Right lobe of liver (tissue), 6 donors: Measurements from ENCODE around the gene MPZ. TPM values are rescaled to one million over a fixed set of nuclear protein-coding genes. Genes with fewer than 3 reads are reported as not detected.

ENCODE experiments used
- ATAC-seq, 4 donors: fragments of 200-7000 bp; cut with Tn5 transposase; one replicate each; pipeline ENCODE4 v1.9.1; 2020; ENCODE audit warnings: mild to moderate bottlenecking in 4 of 4, moderate library complexity in 4 of 4
- DNase-seq, 3 donors: peaks; one replicate each; pipeline ENCODE4 v3.0.0-alpha.2; 2020
- H3K27ac ChIP-seq, 3 donors: fragments of 200-600 bp; one replicate each; pipeline ENCODE4 v1.8.0; 2022
- H3K27me3 ChIP-seq, 2 donors: fragments of 200-600 bp; one replicate each; pipeline ENCODE4 v1.8.0; 2022
- H3K36me3 ChIP-seq, 4 donors: fragments of 200-600 bp; sonication (generic) in 1 of 4; one replicate each; pipeline versions ENCODE4 v1.5.1 to v1.8.0; 2017 to 2022; ENCODE audit warnings: control low read depth in 1 of 4
- H3K4me1 ChIP-seq, 4 donors: fragments of 200-600 bp; sonication (generic) in 1 of 4; one replicate each; pipeline versions ENCODE4 v1.5.1 to v1.8.0; 2017 to 2022; ENCODE audit warnings: control low read depth in 1 of 4
- H3K4me3 ChIP-seq, 3 donors: fragments of 200-600 bp; one replicate each; pipeline ENCODE4 v1.8.0; 2022
- H3K9me3 ChIP-seq, 4 donors: fragments of 200-600 bp; sonication (generic) in 1 of 4; one replicate each; pipeline versions ENCODE4 v1.5.1 to v1.8.0; 2017 to 2022; ENCODE audit warnings: control low read depth in 1 of 4
- CTCF ChIP-seq, 4 donors: fragments of 200-600 bp in 3 of 4; fragments of 450-650 bp in 1 of 4; IDR thresholded peaks; one replicate each; pipeline versions ENCODE4 v1.5.1 to v1.8.0; 2016 to 2022; ENCODE audit warnings: antibody characterized with exemption in 4 of 4, mild to moderate bottlenecking in 2 of 4
- POLR2A ChIP-seq: fragments of 450-650 bp; IDR thresholded peaks from one replicate; pipeline ENCODE4 v1.6.1; 2017; ENCODE audit warnings: antibody characterized with exemption, mild to moderate bottlenecking
- WGBS: methylation state at CpG from one replicate; pipeline ENCODE4 v1.1.6; 2018; ENCODE audit warnings: low coverage, low lambda C conversion rate; ENCODE audit not compliant: insufficient coverage; ENCODE audit errors: missing lambda C conversion rate; 5-methylcytosine and 5-hydroxymethylcytosine counted together
- intact Hi-C, 2 donors: fragments of 100-400 bp; cut with DNase I; formaldehyde crosslinking; loops; one replicate each; pipeline versions ENCODE4 v1.11.2 to v1.14.1; 2022
- total RNA-seq, 6 experiments: library from RNA; depleted of rRNA in 2 of 6; stranded (reverse); fragments of >200 nt in 2 of 6; fragmentation: NEBNext Ultra II Directional in 3 of 6; extraction: Animal tissue kit (Norgen Biotek cat#: 25700) in 3 of 6; gene quantifications; one replicate each; pipeline versions ENCODE4 v1.1.0 to v1.2.4, GENCODE V29; 2016 to 2023
- donor health status: DM: no; HTN: yes; CAD: no.
- donor health status: DM: no; HTN: no; CAD: no.
- donor health status: DM: no; HTN: no; CAD: no.
- donor health status: DM: no; HTN: yes; CAD: no.
- donor health status: DM: no; HTN: yes; CAD: no.

MPZ gene
- total RNA-seq, 6 experiments from 2014 or later, result 2.1 to 14.3 (median 6.5) TPM

- TF ChIP-seq CTCF (IDR thresholded peaks at IDR 0.05) (no peak), POLR2A (no peak)
- no peak for DNase-seq
- H3K4me1 ChIP-seq, result no peaks in the 10 kb centered on the region
- no peak overlapping the region for H3K4me3 ChIP-seq
- H3K27ac ChIP-seq, result no peak overlapping the region
- intact Hi-C loops, result loop anchor here in 1 of 2 donors (10.0 kb wide), 1 partner anchor 50 kb away; the partner anchor contains the start of gene NR1I3
- no peaks in the 10 kb centered on the region for H3K9me3 ChIP-seq
- H3K36me3 ChIP-seq, result no peaks in the 10 kb centered on the region
- 89% methylated on average over 1 of the region's 2 CpGs for WGBS
- no peaks in the 10 kb centered on the region for H3K27me3 ChIP-seq
- ATAC-seq, result no peak
Measured at GRCh38 chr1:161285113-161285512, 24.7 kb downstream of the MPZ start.

GRCh38 chr1:161282991-161283390 is 26.8 kb downstream of the MPZ start:
- intact Hi-C loops, result loop anchor here in 1 of 2 donors (10.0 kb wide), 1 partner anchor 48 kb away; the partner anchor contains the start of gene NR1I3
- H3K9me3 ChIP-seq, result no peaks in the 10 kb centered on the region
- H3K4me1 ChIP-seq, result no peaks in the 10 kb centered on the region
- H3K27ac ChIP-seq, result no peak overlapping the region
- H3K27me3 ChIP-seq, result no peaks in the 10 kb centered on the region
- H3K4me3 ChIP-seq, result no peak overlapping the region
- H3K36me3 ChIP-seq, result no peaks in the 10 kb centered on the region
- 80% methylated on average over 1 of the region's 1 CpG for WGBS
- TF ChIP-seq CTCF (IDR thresholded peaks at IDR 0.05) (no peak), POLR2A (no peak)
- no peak for DNase-seq
- ATAC-seq, result no peak

- Histone ChIP-seq H3K27ac (no peak overlapping the region), H3K9me3 (no peaks in the 10 kb centered on the region), H3K36me3 (no peaks in the 10 kb centered on the region), H3K4me1 (no peaks in the 10 kb centered on the region), H3K4me3 (no peak overlapping the region), H3K27me3 (no peaks in the 10 kb centered on the region)
- no peak for DNase-seq
- TF ChIP-seq CTCF (IDR thresholded peaks at IDR 0.05), result no peak
- TF ChIP-seq POLR2A, result no peak
- intact Hi-C loops, result no loop called here
- WGBS, result 93% methylated on average over 2 of the region's 3 CpGs
- ATAC-seq, result no peak
Measured at GRCh38 chr1:161274874-161275273, 34.9 kb downstream of the MPZ start.

GRCh38 chr1:161273402-161273801 is 36.4 kb downstream of the MPZ start:
- DNase-seq, result no peak

More at GRCh38 chr1:161273402-161273801, 36.4 kb downstream of the MPZ start:
- no peaks in the 10 kb centered on the region for H3K4me1 ChIP-seq
- WGBS, result 71% methylated on average over 3 of the region's 3 CpGs
- no peak for ATAC-seq
- no peak overlapping the region for H3K27ac ChIP-seq
- no peaks in the 10 kb centered on the region for H3K9me3 ChIP-seq
- no peaks in the 10 kb centered on the region for H3K36me3 ChIP-seq
- H3K27me3 ChIP-seq, result no peaks in the 10 kb centered on the region
- intact Hi-C loops, result no loop called here
- no peak for TF ChIP-seq POLR2A
- TF ChIP-seq CTCF (IDR thresholded peaks at IDR 0.05), result no peak
- no peak overlapping the region for H3K4me3 ChIP-seq
